HEK293 (cell line): ENCODE data around the gene CEP170B.

ENCODE experiments used
- CTCF ChIA-PET: fragments of 350-600 bp; formaldehyde crosslinking; extraction: SDS; loops from one replicate; lab custom pipeline; 2021; ENCODE audit warnings: antibody characterized with exemption; lab: Yijun Ruan, JAX
- POLR2A ChIA-PET: fragments of 300-600 bp; formaldehyde crosslinking; extraction: SDS; loops from one replicate; lab custom pipeline; 2020; ENCODE audit warnings: antibody characterized with exemption, inconsistent platforms; lab: Yijun Ruan, JAX
- H3K27ac ChIP-seq: fragments of 200-500 bp; sonication (Bioruptor generic); 2 replicates; pipeline ENCODE4 v1.5.1; 2014; ENCODE audit warnings: low read depth, low read length, control low read depth, inconsistent platforms; ENCODE audit errors: extremely low read depth
- H3K36me3 ChIP-seq, 2 experiments: fragments of 200-500 bp in 1 of 2; sonication (Bioruptor generic) in 1 of 2; 1 replicate in 1 of 2; 2 replicates in 1 of 2; pipeline ENCODE4 v1.5.1; 2014 to 2017; ENCODE audit warnings: inconsistent platforms in 2 of 2, low read length in 2 of 2; ENCODE audit not compliant: control insufficient read depth in 2 of 2, insufficient read depth in 1 of 2
- H3K4me1 ChIP-seq: fragments of 200-500 bp; sonication (Bioruptor generic); 2 replicates; pipeline ENCODE4 v1.5.1; 2014; ENCODE audit warnings: mild to moderate bottlenecking, low read length, inconsistent platforms; ENCODE audit not compliant: control insufficient read depth, insufficient read depth
- H3K4me3 ChIP-seq: 2 replicates; pipeline ENCODE4 v1.5.1; 2011; ENCODE audit warnings: low read depth, mild to moderate bottlenecking, control low read depth, low read length, moderate library complexity
- H3K9me3 ChIP-seq: fragments of 200-500 bp; sonication (Bioruptor generic); 2 replicates; pipeline ENCODE4 v1.5.1; 2014; ENCODE audit warnings: low read depth, low read length, inconsistent platforms; ENCODE audit not compliant: control insufficient read depth, insufficient read depth
- KLF1 ChIP-seq: fragments of 450-650 bp; formaldehyde crosslinking; IDR thresholded peaks from 2 replicates; pipeline ENCODE4 v1.5.1; 2016; ENCODE audit warnings: missing biosample characterization, missing genetic modification characterization
- KLF16 ChIP-seq: fragments of 450-650 bp; formaldehyde crosslinking; IDR thresholded peaks from 2 replicates; pipeline ENCODE4 v1.5.1; 2017; ENCODE audit warnings: missing biosample characterization, missing genetic modification characterization
- KLF17 ChIP-seq: fragments of 450-650 bp; formaldehyde crosslinking; IDR thresholded peaks from 2 replicates; pipeline ENCODE4 v1.5.1; 2016; ENCODE audit warnings: missing biosample characterization, missing genetic modification characterization
- KLF9 ChIP-seq: fragments of 450-650 bp; formaldehyde crosslinking; IDR thresholded peaks from 2 replicates; pipeline ENCODE4 v1.5.1; 2016; ENCODE audit warnings: missing biosample characterization, missing genetic modification characterization, low read depth
- PATZ1 ChIP-seq: fragments of 450-650 bp; formaldehyde crosslinking; IDR thresholded peaks from 2 replicates; pipeline ENCODE4 v1.5.1; 2016; ENCODE audit warnings: missing biosample characterization, missing genetic modification characterization
- PRDM2 ChIP-seq: fragments of 450-650 bp; formaldehyde crosslinking; IDR thresholded peaks from 2 replicates; pipeline ENCODE4 v1.5.1; 2016; ENCODE audit warnings: missing biosample characterization, missing genetic modification characterization, borderline replicate concordance
- REST ChIP-seq: fragments of 450-650 bp; formaldehyde crosslinking; IDR thresholded peaks from 2 replicates; pipeline ENCODE4 v1.5.1; 2016; ENCODE audit warnings: missing biosample characterization, missing genetic modification characterization
- SCRT2 ChIP-seq: fragments of 450-650 bp; formaldehyde crosslinking; IDR thresholded peaks from 2 replicates; pipeline ENCODE4 v1.5.1; 2016; ENCODE audit warnings: missing biosample characterization, missing genetic modification characterization
- YY2 ChIP-seq: fragments of 450-650 bp; formaldehyde crosslinking; IDR thresholded peaks from 2 replicates; pipeline ENCODE4 v1.5.1; 2016; ENCODE audit warnings: missing biosample characterization, missing genetic modification characterization
- ZBTB48 ChIP-seq: fragments of 450-650 bp; formaldehyde crosslinking; IDR thresholded peaks from 2 replicates; pipeline ENCODE4 v1.5.1; 2016; ENCODE audit warnings: missing biosample characterization, missing genetic modification characterization
- ZIC2 ChIP-seq: fragments of 450-650 bp; formaldehyde crosslinking; IDR thresholded peaks from 2 replicates; pipeline ENCODE4 v1.5.1; 2016; ENCODE audit warnings: missing biosample characterization, missing genetic modification characterization
- ZNF114 ChIP-seq: fragments of 450-650 bp; formaldehyde crosslinking; IDR thresholded peaks from 2 replicates; pipeline ENCODE4 v1.5.0; 2017; ENCODE audit warnings: missing biosample characterization, missing genetic modification characterization
- ZNF121 ChIP-seq: fragments of 450-650 bp; formaldehyde crosslinking; IDR thresholded peaks from 2 replicates; pipeline ENCODE4 v1.5.1; 2016; ENCODE audit warnings: missing biosample characterization, missing genetic modification characterization
- ZNF223 ChIP-seq: fragments of 450-650 bp; formaldehyde crosslinking; IDR thresholded peaks from 2 replicates; pipeline ENCODE4 v1.5.1; 2016; ENCODE audit warnings: missing biosample characterization, missing genetic modification characterization
- ZNF266 ChIP-seq: fragments of 450-650 bp; formaldehyde crosslinking; IDR thresholded peaks from 2 replicates; pipeline ENCODE4 v1.5.1; 2016; ENCODE audit warnings: missing biosample characterization, missing genetic modification characterization, low read depth
- ZNF341 ChIP-seq: fragments of 450-650 bp; formaldehyde crosslinking; IDR thresholded peaks from 2 replicates; pipeline ENCODE4; 2016; ENCODE audit warnings: low read depth, missing biosample characterization, missing genetic modification characterization
- ZNF37A ChIP-seq: fragments of 450-650 bp; IDR thresholded peaks from 2 replicates; pipeline ENCODE4 v1.5.1; 2018; ENCODE audit warnings: missing biosample characterization, missing genetic modification characterization
- ZNF404 ChIP-seq: fragments of 450-650 bp; formaldehyde crosslinking; IDR thresholded peaks from 2 replicates; pipeline ENCODE4 v1.5.1; 2017; ENCODE audit warnings: missing biosample characterization, missing genetic modification characterization
- ZNF423 ChIP-seq: fragments of 450-650 bp; formaldehyde crosslinking; IDR thresholded peaks from 2 replicates; pipeline ENCODE4 v1.5.1; 2016; ENCODE audit warnings: missing biosample characterization, missing genetic modification characterization
- ZNF426 ChIP-seq: fragments of 450-650 bp; formaldehyde crosslinking; IDR thresholded peaks from 2 replicates; pipeline ENCODE4 v1.5.1; 2017; ENCODE audit warnings: missing biosample characterization, missing genetic modification characterization, mild to moderate bottlenecking, inconsistent platforms, moderate library complexity
- ZNF664 ChIP-seq: fragments of 450-650 bp; formaldehyde crosslinking; IDR thresholded peaks from 2 replicates; pipeline ENCODE4 v1.5.1; 2016; ENCODE audit warnings: missing biosample characterization, missing genetic modification characterization
- ZNF785 ChIP-seq: fragments of 450-650 bp; formaldehyde crosslinking; IDR thresholded peaks from 2 replicates; pipeline ENCODE4 v1.5.1; 2016; ENCODE audit warnings: missing biosample characterization, missing genetic modification characterization
- ZXDB ChIP-seq: fragments of 450-650 bp; formaldehyde crosslinking; IDR thresholded peaks from 2 replicates; pipeline ENCODE4 v1.5.1; 2016; ENCODE audit warnings: missing biosample characterization, missing genetic modification characterization

The CEP170B gene

GRCh38 chr14:104864267-104865080 lies 594 bp upstream of the CEP170B start (continued):
- TF ChIP-seq PATZ1 (peak; percentile 33; the same call in 1 of the 2 replicates), ZNF426 (no peak), YY2 (tag by site-specific recombination) (no peak), REST (tag by site-specific recombination) (no peak), ZNF121 (tag by site-specific recombination) (no peak)

GRCh38 chr14:104865631-104866441 lies 768 bp downstream of the CEP170B start:
- peaks cover 0 to 34% of the 10 kb centered on the region in 2 experiments; a peak in 1 of 3 replicates for H3K36me3 ChIP-seq
- peak overlapping the region; percentile 80 for H3K4me3 ChIP-seq
- peak overlapping the region; percentile 75 for H3K27ac ChIP-seq
- 0 out of 2 replicates have a peak, but pooled peaks cover 8% of the 10 kb centered on the region for H3K4me1 ChIP-seq
- no peaks in the 10 kb centered on the region for H3K9me3 ChIP-seq
- CTCF ChIA-PET: interaction anchor here (1.5 kb wide), 1 partner anchor 98 kb away, joined by 8 read pairs; no protein-coding TSS in a partner anchor
- POLR2A ChIA-PET: interaction anchor here (1.2 to 1.8 kb wide), 2 partner anchors 11 to 113 kb away, joined by 6 read pairs; partner anchors contain the start of gene SIVA1
- TF ChIP-seq ZNF266 (tag by site-specific recombination) (no peak), ZBTB48 (tag by site-specific recombination) (peak; percentile 61), ZNF785 (tag by site-specific recombination) (no peak), PRDM2 (tag by site-specific recombination) (no peak), KLF9 (tag by site-specific recombination) (peak; percentile 81), ZXDB (peak; percentile 68), ZNF664 (tag by site-specific recombination) (no peak), ZIC2 (tag by site-specific recombination) (peak; percentile 49), ZNF423 (tag by site-specific recombination) (0 out of 2 replicates have a peak, but pooled peaks have one; percentile 32), KLF1 (peak; percentile 79), KLF17 (tag by site-specific recombination) (peak; percentile 85), ZNF114 (tag by site-specific recombination) (no peak), ZNF37A (tag by site-specific recombination) (no peak), SCRT2 (no peak), KLF16 (tag by site-specific recombination) (peak; percentile 88), ZNF404 (no peak), ZNF341 (tag by site-specific recombination) (peak; percentile 95), ZNF223 (tag by site-specific recombination) (no peak)
